C4-2B (cell line): ENCODE data around the gene KCTD2.

ENCODE experiments used
- ZFX ChIP-seq: fragments of 450-650 bp; IDR thresholded peaks from 2 replicates; pipeline ENCODE4 v1.6.1; 2017
- TF ChIP-seq, protein P1 (sequence below): fragments of 450-650 bp; conservative IDR thresholded peaks from 2 replicates; pipeline ENCODE4 v1.5.1; 2017; ENCODE audit warnings: mild to moderate bottlenecking

GRCh38 chr17:75061055-75061438, 14.0 kb downstream of the KCTD2 start:
- TF ChIP-seq, protein P1, sequence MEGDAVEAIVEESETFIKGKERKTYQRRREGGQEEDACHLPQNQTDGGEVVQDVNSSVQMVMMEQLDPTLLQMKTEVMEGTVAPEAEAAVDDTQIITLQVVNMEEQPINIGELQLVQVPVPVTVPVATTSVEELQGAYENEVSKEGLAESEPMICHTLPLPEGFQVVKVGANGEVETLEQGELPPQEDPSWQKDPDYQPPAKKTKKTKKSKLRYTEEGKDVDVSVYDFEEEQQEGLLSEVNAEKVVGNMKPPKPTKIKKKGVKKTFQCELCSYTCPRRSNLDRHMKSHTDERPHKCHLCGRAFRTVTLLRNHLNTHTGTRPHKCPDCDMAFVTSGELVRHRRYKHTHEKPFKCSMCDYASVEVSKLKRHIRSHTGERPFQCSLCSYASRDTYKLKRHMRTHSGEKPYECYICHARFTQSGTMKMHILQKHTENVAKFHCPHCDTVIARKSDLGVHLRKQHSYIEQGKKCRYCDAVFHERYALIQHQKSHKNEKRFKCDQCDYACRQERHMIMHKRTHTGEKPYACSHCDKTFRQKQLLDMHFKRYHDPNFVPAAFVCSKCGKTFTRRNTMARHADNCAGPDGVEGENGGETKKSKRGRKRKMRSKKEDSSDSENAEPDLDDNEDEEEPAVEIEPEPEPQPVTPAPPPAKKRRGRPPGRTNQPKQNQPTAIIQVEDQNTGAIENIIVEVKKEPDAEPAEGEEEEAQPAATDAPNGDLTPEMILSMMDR: no peak
- TF ChIP-seq ZFX: no peak
